DND-41 (cell line): Measurements from ENCODE around the gene AP2A1.

Experiments
- EZH2 ChIP-seq: IDR thresholded peaks from 3 replicates; pipeline ENCODE4 v1.6.1; 2012; ENCODE audit warnings: borderline replicate concordance, low read depth, mild to moderate bottlenecking, moderate library complexity, low read length, inconsistent platforms; ENCODE audit not compliant: severe bottlenecking
- TF ChIP-seq, protein P1 (sequence below): IDR thresholded peaks from 2 replicates; pipeline ENCODE4 v1.5.1; 2012; ENCODE audit warnings: borderline replicate concordance, low read length, moderate library complexity, mild to moderate bottlenecking; ENCODE audit not compliant: poor library complexity, severe bottlenecking; ENCODE audit errors: extremely low read depth

DNA sequence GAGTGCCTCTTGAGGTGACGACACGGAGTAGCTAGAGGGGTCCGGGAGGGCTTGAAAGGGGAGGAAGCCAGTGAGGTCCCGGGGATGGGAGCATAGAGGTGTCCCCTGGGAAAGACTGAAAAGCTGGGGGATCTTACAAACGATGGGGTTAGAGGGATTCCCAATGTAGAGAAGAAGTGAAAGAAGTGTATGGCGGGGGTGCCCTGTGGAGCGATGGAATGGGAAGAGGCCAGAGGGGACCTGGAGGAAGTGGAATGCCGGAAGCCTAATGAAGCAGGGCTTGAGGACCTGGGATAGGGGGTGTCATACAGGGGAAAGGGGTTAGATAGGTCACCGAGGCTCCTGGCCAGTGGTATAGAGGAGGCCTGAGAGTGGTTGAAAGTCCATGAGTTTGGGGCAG lies 580 bp downstream of the AP2A1 start:
- TF ChIP-seq, protein P1, sequence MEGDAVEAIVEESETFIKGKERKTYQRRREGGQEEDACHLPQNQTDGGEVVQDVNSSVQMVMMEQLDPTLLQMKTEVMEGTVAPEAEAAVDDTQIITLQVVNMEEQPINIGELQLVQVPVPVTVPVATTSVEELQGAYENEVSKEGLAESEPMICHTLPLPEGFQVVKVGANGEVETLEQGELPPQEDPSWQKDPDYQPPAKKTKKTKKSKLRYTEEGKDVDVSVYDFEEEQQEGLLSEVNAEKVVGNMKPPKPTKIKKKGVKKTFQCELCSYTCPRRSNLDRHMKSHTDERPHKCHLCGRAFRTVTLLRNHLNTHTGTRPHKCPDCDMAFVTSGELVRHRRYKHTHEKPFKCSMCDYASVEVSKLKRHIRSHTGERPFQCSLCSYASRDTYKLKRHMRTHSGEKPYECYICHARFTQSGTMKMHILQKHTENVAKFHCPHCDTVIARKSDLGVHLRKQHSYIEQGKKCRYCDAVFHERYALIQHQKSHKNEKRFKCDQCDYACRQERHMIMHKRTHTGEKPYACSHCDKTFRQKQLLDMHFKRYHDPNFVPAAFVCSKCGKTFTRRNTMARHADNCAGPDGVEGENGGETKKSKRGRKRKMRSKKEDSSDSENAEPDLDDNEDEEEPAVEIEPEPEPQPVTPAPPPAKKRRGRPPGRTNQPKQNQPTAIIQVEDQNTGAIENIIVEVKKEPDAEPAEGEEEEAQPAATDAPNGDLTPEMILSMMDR = no peak
- TF ChIP-seq EZH2 = no peak
